GM12874 (cell line): Measurements from ENCODE around the gene CNNM4.

Source experiments
- TF ChIP-seq, protein P1 (sequence below): IDR thresholded peaks from 2 replicates; pipeline ENCODE4 v1.5.1; 2011; ENCODE audit warnings: low read depth, mild to moderate bottlenecking, control low read depth, low read length, moderate library complexity; ENCODE audit not compliant: insufficient read depth

CNNM4 gene

GRCh38 chr2:96747061-96747617 lies 13.6 kb upstream of the CNNM4 start:
- TF ChIP-seq, protein P1, sequence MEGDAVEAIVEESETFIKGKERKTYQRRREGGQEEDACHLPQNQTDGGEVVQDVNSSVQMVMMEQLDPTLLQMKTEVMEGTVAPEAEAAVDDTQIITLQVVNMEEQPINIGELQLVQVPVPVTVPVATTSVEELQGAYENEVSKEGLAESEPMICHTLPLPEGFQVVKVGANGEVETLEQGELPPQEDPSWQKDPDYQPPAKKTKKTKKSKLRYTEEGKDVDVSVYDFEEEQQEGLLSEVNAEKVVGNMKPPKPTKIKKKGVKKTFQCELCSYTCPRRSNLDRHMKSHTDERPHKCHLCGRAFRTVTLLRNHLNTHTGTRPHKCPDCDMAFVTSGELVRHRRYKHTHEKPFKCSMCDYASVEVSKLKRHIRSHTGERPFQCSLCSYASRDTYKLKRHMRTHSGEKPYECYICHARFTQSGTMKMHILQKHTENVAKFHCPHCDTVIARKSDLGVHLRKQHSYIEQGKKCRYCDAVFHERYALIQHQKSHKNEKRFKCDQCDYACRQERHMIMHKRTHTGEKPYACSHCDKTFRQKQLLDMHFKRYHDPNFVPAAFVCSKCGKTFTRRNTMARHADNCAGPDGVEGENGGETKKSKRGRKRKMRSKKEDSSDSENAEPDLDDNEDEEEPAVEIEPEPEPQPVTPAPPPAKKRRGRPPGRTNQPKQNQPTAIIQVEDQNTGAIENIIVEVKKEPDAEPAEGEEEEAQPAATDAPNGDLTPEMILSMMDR, result no peak

GRCh38 chr2:96751800-96752199 lies 8.9 kb upstream of the CNNM4 start:
- TF ChIP-seq, protein P1, result no peak

DNA sequence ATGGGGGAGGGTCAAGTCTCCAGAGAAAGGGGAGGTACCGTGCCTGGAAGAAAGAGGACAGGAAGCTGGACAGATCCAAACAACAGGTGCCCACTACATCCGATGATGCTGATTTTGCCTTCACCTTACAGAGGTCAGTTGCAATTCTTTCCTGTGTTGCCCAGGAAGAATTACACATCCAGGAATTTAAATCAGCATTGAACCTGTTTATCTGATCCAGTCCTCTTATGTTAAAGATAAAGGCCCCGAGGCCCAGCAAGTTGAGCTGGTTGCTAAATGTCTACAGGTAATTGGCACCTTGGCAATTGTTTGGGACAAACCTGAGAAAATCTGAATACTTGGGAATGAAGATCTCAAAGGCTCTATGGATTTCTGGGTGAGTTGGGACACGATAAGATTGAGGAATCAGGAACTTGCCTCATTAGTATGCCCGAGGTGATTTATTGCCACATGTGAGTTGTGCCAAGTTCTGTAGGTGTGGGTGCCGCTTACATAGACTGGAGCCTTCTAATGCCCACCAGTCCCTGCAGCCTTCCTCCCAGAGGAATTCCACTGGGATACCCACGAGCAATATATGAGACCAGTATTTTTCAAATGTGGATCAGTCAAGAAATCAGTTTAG lies 6.9 kb upstream of the CNNM4 start:
- TF ChIP-seq, protein P1, result no peak

DNA sequence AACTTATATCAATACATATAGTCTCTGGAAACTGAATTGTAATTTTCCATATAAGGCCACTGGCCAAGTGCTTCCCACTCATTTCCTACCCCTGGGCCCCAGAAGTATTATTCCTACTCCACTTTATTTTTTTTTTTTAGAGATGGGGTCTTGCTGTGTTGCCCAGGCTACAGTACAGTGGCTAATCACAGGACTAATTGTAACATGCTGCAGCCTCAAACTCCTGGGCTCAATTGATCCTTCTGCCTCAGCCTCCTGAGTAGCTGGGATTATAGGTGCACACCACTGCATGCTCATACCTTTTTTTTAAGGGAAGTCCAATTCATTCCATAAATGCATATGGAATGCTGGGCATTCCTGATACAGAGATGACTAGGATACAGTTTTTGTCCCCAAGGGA lies 6.4 kb upstream of the CNNM4 start:
- TF ChIP-seq, protein P1, result no peak

- TF ChIP-seq, protein P1, result no peak
Observed at GRCh38 chr2:96756788-96757476, 3.8 kb upstream of the CNNM4 start.

- TF ChIP-seq, protein P1, result no peak
Observed at GRCh38 chr2:96757477-96757860, 3.2 kb upstream of the CNNM4 start.

DNA sequence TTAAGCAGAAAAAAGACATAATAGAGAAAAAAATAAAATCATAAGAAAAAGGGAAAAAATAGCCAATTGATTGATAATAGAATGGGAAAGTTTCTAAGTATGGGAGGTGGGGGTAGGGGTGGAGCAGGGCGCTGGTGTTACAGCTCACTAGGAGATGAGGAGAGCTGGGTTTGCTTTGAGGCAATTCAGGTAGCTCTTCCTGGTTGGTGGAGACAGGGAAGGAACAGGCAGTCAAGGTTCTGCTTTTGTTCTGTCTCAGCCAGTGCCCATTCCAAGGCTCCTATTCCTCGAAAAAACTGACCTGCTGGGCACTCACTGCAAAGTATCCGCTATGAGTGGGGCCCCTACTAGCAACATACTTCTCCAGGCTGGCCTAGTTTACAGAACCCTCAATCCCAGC lies 1.7 kb upstream of the CNNM4 start:
- TF ChIP-seq, protein P1, result no peak
